ENCODE data around the gene IL36B.

IL36B gene

GRCh38 chr2:113039719-113040118 is 12.9 kb downstream of the IL36B start:
- FAIRE-seq = no peak
- TF ChIP-seq POLR2A (IDR thresholded peaks at IDR 0.05; ENCODE audit: low read depth, low read length) = no peak
- TF ChIP-seq POLR2AphosphoS5 (IDR thresholded peaks at IDR 0.05; ENCODE audit: low read depth, low read length) = no peak
- no peak for TF ChIP-seq TAF1 (IDR thresholded peaks at IDR 0.05; ENCODE audit: borderline replicate concordance, low read depth, low read length)
- DNase-seq (ENCODE audit: insufficient read length) = no peak

GRCh38 chr2:113039158-113039557 is 13.5 kb downstream of the IL36B start:
- no peak for TF ChIP-seq POLR2AphosphoS5 (IDR thresholded peaks at IDR 0.05; ENCODE audit: low read depth, low read length)
- no peak for TF ChIP-seq TAF1 (IDR thresholded peaks at IDR 0.05; ENCODE audit: borderline replicate concordance, low read depth, low read length)
- no peak for TF ChIP-seq POLR2A (IDR thresholded peaks at IDR 0.05; ENCODE audit: low read depth, low read length)
- FAIRE-seq (no peak), DNase-seq (ENCODE audit: insufficient read length) (no peak)

- no peak for TF ChIP-seq POLR2A (IDR thresholded peaks at IDR 0.05; ENCODE audit: low read depth, low read length)
- no peak for TF ChIP-seq POLR2AphosphoS5 (IDR thresholded peaks at IDR 0.05; ENCODE audit: low read depth, low read length)
- no peak for TF ChIP-seq TAF1 (IDR thresholded peaks at IDR 0.05; ENCODE audit: borderline replicate concordance, low read depth, low read length)
- FAIRE-seq = no peak
- DNase-seq (ENCODE audit: insufficient read length) = no peak
Observed at GRCh38 chr2:113038291-113038690, 14.4 kb downstream of the IL36B start.

DNA sequence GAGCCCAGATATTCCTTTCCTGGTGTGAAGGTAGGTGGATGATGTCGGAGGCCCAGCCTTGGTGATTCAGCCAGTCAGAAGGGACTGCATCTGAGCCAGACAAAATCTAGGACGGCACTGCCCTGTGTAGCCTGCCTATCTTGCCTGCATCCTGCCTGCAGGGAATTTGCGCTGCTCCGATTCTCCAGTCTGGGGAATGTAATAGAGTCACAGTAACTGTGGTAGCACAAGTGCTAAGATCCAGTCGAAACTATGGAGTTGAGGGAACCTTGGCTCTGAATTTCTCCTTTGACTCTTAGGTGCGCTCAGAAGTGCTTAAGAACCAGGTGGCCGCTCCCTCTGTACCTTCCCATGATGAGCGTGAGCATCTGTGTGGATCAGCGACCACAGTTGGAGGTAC is 15.9 kb downstream of the IL36B start:
- FAIRE-seq (no peak), DNase-seq (ENCODE audit: insufficient read length) (no peak)
- TF ChIP-seq POLR2AphosphoS5 (IDR thresholded peaks at IDR 0.05; ENCODE audit: low read depth, low read length) (no peak), POLR2A (IDR thresholded peaks at IDR 0.05; ENCODE audit: low read depth, low read length) (no peak), TAF1 (IDR thresholded peaks at IDR 0.05; ENCODE audit: borderline replicate concordance, low read depth, low read length) (no peak)

- TF ChIP-seq POLR2A (IDR thresholded peaks at IDR 0.05; ENCODE audit: low read depth, low read length) = no peak
- no peak for TF ChIP-seq POLR2AphosphoS5 (IDR thresholded peaks at IDR 0.05; ENCODE audit: low read depth, low read length)
- TF ChIP-seq TAF1 (IDR thresholded peaks at IDR 0.05; ENCODE audit: borderline replicate concordance, low read depth, low read length) = no peak
- DNase-seq (ENCODE audit: insufficient read length) (no peak), FAIRE-seq (no peak)
Observed at GRCh38 chr2:113034016-113034415, 18.7 kb downstream of the IL36B start.

DNA sequence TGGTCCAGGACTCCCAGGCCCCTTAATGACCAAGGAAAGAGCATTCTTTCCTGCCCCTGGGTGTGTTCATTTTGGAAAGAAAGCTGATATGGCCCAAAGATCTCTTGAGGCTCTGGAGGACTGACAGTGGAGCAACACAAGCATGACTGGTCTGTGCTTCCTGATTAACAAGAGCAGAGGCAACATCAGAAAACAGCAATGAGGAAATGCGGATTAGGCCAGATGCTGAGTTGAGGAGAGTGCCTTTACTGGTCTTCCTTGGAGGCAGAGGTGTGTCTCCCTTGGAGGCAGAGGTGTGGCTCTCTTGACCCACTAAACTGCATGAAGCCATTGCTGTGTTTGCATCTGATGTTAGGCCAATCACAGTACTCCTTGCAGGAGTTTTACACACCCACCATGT is 19.9 kb downstream of the IL36B start:
- no peak for DNase-seq (ENCODE audit: insufficient read length)

GRCh38 chr2:113028112-113028511 is 24.6 kb downstream of the IL36B start:
- DNase-seq (ENCODE audit: insufficient read length) (no peak), FAIRE-seq (no peak)
- TF ChIP-seq POLR2AphosphoS5 (IDR thresholded peaks at IDR 0.05; ENCODE audit: low read depth, low read length) (no peak), POLR2A (IDR thresholded peaks at IDR 0.05; ENCODE audit: low read depth, low read length) (no peak)

More for the DNA sequence above, 19.9 kb downstream of the IL36B start:
- no peak for FAIRE-seq
- TF ChIP-seq TAF1 (IDR thresholded peaks at IDR 0.05; ENCODE audit: borderline replicate concordance, low read depth, low read length) = no peak
- no peak for TF ChIP-seq POLR2A (IDR thresholded peaks at IDR 0.05; ENCODE audit: low read depth, low read length)
- TF ChIP-seq POLR2AphosphoS5 (IDR thresholded peaks at IDR 0.05; ENCODE audit: low read depth, low read length) = no peak

DNA sequence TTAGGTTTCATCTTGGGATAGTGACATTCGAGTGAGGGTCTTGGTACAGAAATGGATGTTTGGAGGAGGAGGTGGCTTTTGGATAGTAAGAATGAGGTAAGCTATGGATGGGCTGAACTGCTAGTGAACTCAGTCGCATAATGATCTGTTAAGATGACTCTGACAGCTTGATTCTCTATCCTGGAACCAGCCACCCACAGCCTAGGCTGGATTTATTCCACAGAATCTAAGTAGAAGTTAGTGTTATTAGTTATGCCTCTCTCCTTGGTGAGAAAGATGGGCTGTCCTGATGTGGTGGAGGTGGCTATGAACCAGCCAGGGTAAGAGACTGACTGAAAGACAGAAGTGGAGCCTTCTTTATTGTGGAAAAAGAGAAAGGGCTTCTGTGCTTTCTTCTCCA is 25.0 kb downstream of the IL36B start:
- DNase-seq (ENCODE audit: insufficient read length) = no peak
- TF ChIP-seq TAF1 (IDR thresholded peaks at IDR 0.05; ENCODE audit: borderline replicate concordance, low read depth, low read length) (no peak), POLR2A (IDR thresholded peaks at IDR 0.05; ENCODE audit: low read depth, low read length) (no peak), POLR2AphosphoS5 (IDR thresholded peaks at IDR 0.05; ENCODE audit: low read depth, low read length) (no peak)
- no peak for FAIRE-seq

GRCh38 chr2:113025737-113026136 is 26.9 kb downstream of the IL36B start:
- DNase-seq (ENCODE audit: insufficient read length) = no peak
- TF ChIP-seq POLR2AphosphoS5 (IDR thresholded peaks at IDR 0.05; ENCODE audit: low read depth, low read length) = no peak
- FAIRE-seq = no peak

GRCh38 chr2:113024764-113025163 is 27.9 kb downstream of the IL36B start:
- TF ChIP-seq POLR2A (IDR thresholded peaks at IDR 0.05; ENCODE audit: low read depth, low read length) (no peak), POLR2AphosphoS5 (IDR thresholded peaks at IDR 0.05; ENCODE audit: low read depth, low read length) (no peak), TAF1 (IDR thresholded peaks at IDR 0.05; ENCODE audit: borderline replicate concordance, low read depth, low read length) (no peak)
- FAIRE-seq (no peak), DNase-seq (ENCODE audit: insufficient read length) (no peak)

DNA sequence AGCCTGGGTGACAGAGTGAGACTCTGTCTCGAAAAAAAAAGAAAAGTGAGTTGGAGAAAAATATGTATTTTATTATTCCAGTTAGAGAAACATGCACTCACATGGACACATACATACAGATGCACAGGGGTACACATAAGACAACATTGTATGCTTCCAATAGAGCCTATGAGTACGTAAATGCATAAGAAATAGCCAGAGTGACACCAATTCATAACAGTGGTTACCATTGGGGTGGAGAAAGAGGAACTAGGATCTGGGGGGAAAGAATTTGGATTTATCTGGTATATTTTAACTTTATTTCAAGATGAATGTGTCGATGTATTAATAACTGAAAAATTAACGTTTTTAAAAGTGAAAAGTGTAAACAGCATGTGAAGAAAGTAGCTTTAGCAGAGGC is 31.4 kb downstream of the IL36B start:
- no peak for TF ChIP-seq POLR2A (IDR thresholded peaks at IDR 0.05; ENCODE audit: low read depth, low read length)
- no peak for TF ChIP-seq TAF1 (IDR thresholded peaks at IDR 0.05; ENCODE audit: borderline replicate concordance, low read depth, low read length)
- TF ChIP-seq POLR2AphosphoS5 (IDR thresholded peaks at IDR 0.05; ENCODE audit: low read depth, low read length) = no peak
- FAIRE-seq (no peak), DNase-seq (ENCODE audit: insufficient read length) (no peak)

- no peak for TF ChIP-seq POLR2AphosphoS5 (IDR thresholded peaks at IDR 0.05; ENCODE audit: low read depth, low read length)
- no peak for TF ChIP-seq POLR2A (IDR thresholded peaks at IDR 0.05; ENCODE audit: low read depth, low read length)
- TF ChIP-seq TAF1 (IDR thresholded peaks at IDR 0.05; ENCODE audit: borderline replicate concordance, low read depth, low read length) = no peak
- DNase-seq (ENCODE audit: insufficient read length) (no peak), FAIRE-seq (no peak)
Observed at GRCh38 chr2:113018509-113018908, 34.2 kb downstream of the IL36B start.

DNA sequence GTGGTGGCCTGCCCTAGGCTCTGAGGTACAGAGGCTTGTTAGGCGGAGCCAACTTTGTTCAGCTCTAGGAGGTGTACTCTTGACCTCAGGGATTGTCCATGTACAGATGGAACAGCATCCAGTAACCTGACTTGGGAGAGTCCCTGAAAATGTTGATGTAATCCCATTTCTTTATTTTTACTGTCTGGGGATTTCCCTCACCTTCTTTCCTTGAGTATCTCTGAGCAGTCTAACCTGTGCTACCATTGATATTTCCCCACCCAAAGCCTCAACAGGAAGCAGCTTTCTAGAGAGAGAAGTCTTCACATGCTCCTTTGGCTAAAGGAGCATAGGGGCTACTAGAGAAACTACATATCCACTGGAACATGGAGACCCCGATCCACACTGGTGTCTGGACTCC is 37.0 kb downstream of the IL36B start:
- no peak for FAIRE-seq
- no peak for DNase-seq (ENCODE audit: insufficient read length)
- no peak for TF ChIP-seq POLR2AphosphoS5 (IDR thresholded peaks at IDR 0.05; ENCODE audit: low read depth, low read length)

All from GM12892 (cell line).